K562 (cell line): Measurements from ENCODE around the gene STX3. TPM values are rescaled to one million over a fixed set of nuclear protein-coding genes. Genes with fewer than 3 reads are reported as not detected.

Experiments used
- AFF1 ChIP-seq, 2 experiments: fragments of 450-650 bp; IDR thresholded peaks; 2 replicates each; pipeline ENCODE4 v1.6.1; 2018; ENCODE audit warnings: mild to moderate bottlenecking in 2 of 2, low read depth in 1 of 2; ENCODE audit not compliant: partially characterized antibody in 2 of 2
- CHD1 ChIP-seq: fragments of 200-600 bp; sonication (generic); IDR thresholded peaks from one replicate; pipeline ENCODE4 v1.6.1; 2012; ENCODE audit warnings: mild to moderate bottlenecking, moderate library complexity, low read length, inconsistent platforms
- E2F3 ChIP-seq: fragments of 250-450 bp; sonication (Bioruptor Pico); IDR thresholded peaks from 2 replicates; pipeline ENCODE4 v1.4.0; 2020; ENCODE audit warnings: mild to moderate bottlenecking
- FOXM1 ChIP-seq, 2 experiments: fragments of 450-650 bp in 1 of 2; sonication (generic) in 1 of 2; formaldehyde crosslinking in 1 of 2; IDR thresholded peaks; 2 replicates each; pipeline versions ENCODE4 v1.6.1 to v1.9.0; 2017 to 2022; ENCODE audit warnings: low read depth in 2 of 2, mild to moderate bottlenecking in 2 of 2, missing genetic modification reagents in 1 of 2, moderate library complexity in 1 of 2
- L3MBTL2 ChIP-seq: fragments of 450-650 bp; IDR thresholded peaks from 2 replicates; pipeline ENCODE4 v1.6.1; 2016; ENCODE audit warnings: mild to moderate bottlenecking, moderate library complexity
- NCOA4 ChIP-seq: fragments of 450-650 bp; IDR thresholded peaks from 2 replicates; pipeline ENCODE4 v1.6.1; 2018; ENCODE audit warnings: mild to moderate bottlenecking; ENCODE audit not compliant: partially characterized antibody
- POLR2A ChIP-seq: fragments of 450-650 bp; conservative IDR thresholded peaks from 2 replicates; pipeline ENCODE4 v1.6.1; 2016
- SREBF2 ChIP-seq: sonication (generic); formaldehyde crosslinking; IDR thresholded peaks from 2 replicates; pipeline ENCODE4 v1.4.0; 2020; ENCODE audit warnings: mild to moderate bottlenecking, missing genetic modification reagents
- TBP ChIP-seq: optimal IDR thresholded peaks from 2 replicates; pipeline ENCODE3; 2011; ENCODE audit warnings: low read depth, low read length, improper control_type of control experiment
- THAP12 ChIP-seq: fragments of 250-450 bp; sonication (Bioruptor Pico); IDR thresholded peaks from 2 replicates; pipeline ENCODE4 v1.9.0; 2021; ENCODE audit warnings: mild to moderate bottlenecking, inconsistent platforms
- THRA ChIP-seq: fragments of 450-650 bp; IDR thresholded peaks from 2 replicates; pipeline ENCODE4 v1.6.1; 2017; ENCODE audit warnings: mild to moderate bottlenecking, moderate library complexity
- TSC22D4 ChIP-seq: fragments of 450-650 bp; IDR thresholded peaks from 2 replicates; pipeline ENCODE4 v1.6.1; 2016; ENCODE audit warnings: missing genetic modification characterization, missing biosample characterization, control low read depth
- ZFP1 ChIP-seq: fragments of 450-650 bp; formaldehyde crosslinking; IDR thresholded peaks from 2 replicates; pipeline ENCODE4 v1.4.0; 2020; ENCODE audit warnings: mild to moderate bottlenecking, mixed read lengths
- ZNF197 ChIP-seq: fragments of 200-800 bp; sonication (Bioruptor generic); IDR thresholded peaks from 2 replicates; pipeline ENCODE4 v1.6.1; 2016; ENCODE audit warnings: low read depth, missing genetic modification characterization, missing compliant biosample characterization
- polyA plus RNA-seq, 8 experiments: library from polyadenylated mRNA; depleted of rRNA in 4 of 8; stranded (reverse) in 5 of 8; unstranded in 3 of 8; fragments of >200 nt; fragmentation: Nextera tagmentation in 2 of 8; fragmentation: Illumina TruSeq in 1 of 8; extraction: Ambion mirVana in 2 of 8; extraction: Trizol in 1 of 8; gene quantifications; 2 replicates each; pipeline versions ENCODE4 v1.2.1 to v1.2.3, GENCODE V29; 2011 to 2014; ENCODE audit warnings: inconsistent platforms in 1 of 8, missing spikeins in 1 of 8
- total RNA-seq, 7 experiments: library from RNA; depleted of rRNA in 6 of 7; stranded (reverse); fragments of >200 nt in 6 of 7; fragmentation: Illumina TruSeq in 2 of 7; extraction: Trizol in 2 of 7; gene quantifications; 2 replicates each; pipeline versions ENCODE4 v1.2.1 to v1.2.3, GENCODE V29; 2011 to 2021; ENCODE audit warnings: low replicate concordance in 1 of 7
- TF ChIP-seq, protein P1 (sequence below): fragments of 150-350 bp; IDR thresholded peaks from 2 replicates; pipeline ENCODE4 v1.6.1; 2014; ENCODE audit warnings: low read depth, mild to moderate bottlenecking, low read length, borderline replicate concordance
- TF ChIP-seq, protein P2 (sequence below): fragments of 250-450 bp; sonication (Bioruptor Pico); IDR thresholded peaks from 2 replicates; pipeline ENCODE4 v1.4.0; 2020

Gene STX3
- total and polyA plus RNA-seq, 9 of the 15 experiments (the other 6 are each of a cell fraction or from before 2014, with no cell fraction given): 12.0 to 91.6 (median 48.7) TPM

GRCh38 chr11:59754494-59754858, 700 bp upstream of the STX3 start (continued):
- TF ChIP-seq AFF1 (IDR thresholded peaks at IDR 0.05; ENCODE audit: low read depth in 1 of 2, partially characterized antibody in 2 of 2) (no peak), ZNF197 (CRISPR knock-in tag) (0 out of 2 replicates have a peak, but pooled peaks have one; percentile 5), L3MBTL2 (peak; percentile 81), ZFP1 (CRISPR knock-in tag) (no peak), TSC22D4 (no peak), FOXM1 (IDR thresholded peaks at IDR 0.05; ENCODE audit: low read depth) (no peak), FOXM1 (CRISPR knock-in tag; IDR thresholded peaks at IDR 0.05; ENCODE audit: low read depth) (no peak), CHD1 (peak; percentile 34), SREBF2 (CRISPR knock-in tag) (no peak), THAP12 (CRISPR knock-in tag) (no peak), TBP (no peak), E2F3 (CRISPR knock-in tag) (no peak), POLR2A (no peak), NCOA4 (no peak), THRA (no peak)
- TF ChIP-seq, protein P1, sequence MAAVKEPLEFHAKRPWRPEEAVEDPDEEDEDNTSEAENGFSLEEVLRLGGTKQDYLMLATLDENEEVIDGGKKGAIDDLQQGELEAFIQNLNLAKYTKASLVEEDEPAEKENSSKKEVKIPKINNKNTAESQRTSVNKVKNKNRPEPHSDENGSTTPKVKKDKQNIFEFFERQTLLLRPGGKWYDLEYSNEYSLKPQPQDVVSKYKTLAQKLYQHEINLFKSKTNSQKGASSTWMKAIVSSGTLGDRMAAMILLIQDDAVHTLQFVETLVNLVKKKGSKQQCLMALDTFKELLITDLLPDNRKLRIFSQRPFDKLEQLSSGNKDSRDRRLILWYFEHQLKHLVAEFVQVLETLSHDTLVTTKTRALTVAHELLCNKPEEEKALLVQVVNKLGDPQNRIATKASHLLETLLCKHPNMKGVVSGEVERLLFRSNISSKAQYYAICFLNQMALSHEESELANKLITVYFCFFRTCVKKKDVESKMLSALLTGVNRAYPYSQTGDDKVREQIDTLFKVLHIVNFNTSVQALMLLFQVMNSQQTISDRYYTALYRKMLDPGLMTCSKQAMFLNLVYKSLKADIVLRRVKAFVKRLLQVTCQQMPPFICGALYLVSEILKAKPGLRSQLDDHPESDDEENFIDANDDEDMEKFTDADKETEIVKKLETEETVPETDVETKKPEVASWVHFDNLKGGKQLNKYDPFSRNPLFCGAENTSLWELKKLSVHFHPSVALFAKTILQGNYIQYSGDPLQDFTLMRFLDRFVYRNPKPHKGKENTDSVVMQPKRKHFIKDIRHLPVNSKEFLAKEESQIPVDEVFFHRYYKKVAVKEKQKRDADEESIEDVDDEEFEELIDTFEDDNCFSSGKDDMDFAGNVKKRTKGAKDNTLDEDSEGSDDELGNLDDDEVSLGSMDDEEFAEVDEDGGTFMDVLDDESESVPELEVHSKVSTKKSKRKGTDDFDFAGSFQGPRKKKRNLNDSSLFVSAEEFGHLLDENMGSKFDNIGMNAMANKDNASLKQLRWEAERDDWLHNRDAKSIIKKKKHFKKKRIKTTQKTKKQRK: no peak
- TF ChIP-seq, protein P2, sequence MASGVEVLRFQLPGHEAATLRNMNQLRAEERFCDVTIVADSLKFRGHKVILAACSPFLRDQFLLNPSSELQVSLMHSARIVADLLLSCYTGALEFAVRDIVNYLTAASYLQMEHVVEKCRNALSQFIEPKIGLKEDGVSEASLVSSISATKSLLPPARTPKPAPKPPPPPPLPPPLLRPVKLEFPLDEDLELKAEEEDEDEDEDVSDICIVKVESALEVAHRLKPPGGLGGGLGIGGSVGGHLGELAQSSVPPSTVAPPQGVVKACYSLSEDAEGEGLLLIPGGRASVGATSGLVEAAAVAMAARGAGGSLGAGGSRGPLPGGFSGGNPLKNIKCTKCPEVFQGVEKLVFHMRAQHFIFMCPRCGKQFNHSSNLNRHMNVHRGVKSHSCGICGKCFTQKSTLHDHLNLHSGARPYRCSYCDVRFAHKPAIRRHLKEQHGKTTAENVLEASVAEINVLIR (CRISPR knock-in tag): no peak
